ENCODE results near the gene SUCLA2. TPM values are rescaled to one million over a fixed set of nuclear protein-coding genes. Genes with fewer than 3 reads are reported as not detected.

Gene SUCLA2
- total RNA-seq, 1 experiment from 2014 or later = 53.9 TPM

DNA sequence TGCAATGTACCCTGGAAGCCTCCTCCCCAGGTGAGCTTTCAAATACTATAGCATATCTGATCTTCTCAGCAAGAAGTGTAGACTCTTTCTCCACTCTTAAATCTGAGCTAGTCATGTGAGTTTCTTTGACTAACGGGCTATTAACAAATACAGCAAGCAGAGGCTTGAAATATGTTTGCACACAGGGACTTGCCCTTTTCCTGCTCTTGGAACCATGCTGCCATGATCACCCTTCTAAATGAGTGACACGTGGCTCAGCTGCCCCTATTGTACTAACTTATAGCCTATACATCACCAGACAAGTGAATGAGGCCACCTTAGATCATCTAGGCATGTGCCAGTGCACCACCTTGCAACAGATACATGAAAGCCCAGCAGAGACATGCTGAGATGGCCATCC, 13.3 kb upstream of the SUCLA2 start:
- H3K27ac Mint-ChIP-seq = no peak overlapping the region

More for the DNA sequence above, 13.3 kb upstream of the SUCLA2 start:
- H2AFZ ChIP-seq (ENCODE audit: low read length) = no peak overlapping the region
- H3K27me3 ChIP-seq (ENCODE audit: insufficient read depth, low read length) = no peaks in the 10 kb centered on the region
- H3K56ac ChIP-seq (ENCODE audit: insufficient read length, low read depth, low read length) = no peak overlapping the region
- H3K9me3 ChIP-seq (ENCODE audit: control insufficient read depth, low read depth, low read length) = no peaks in the 10 kb centered on the region
- Mint-ChIP-seq H3K9me3 (no peaks in the 10 kb centered on the region; a peak in 1 of 5 replicates), H3K27me3 (ENCODE audit: low read depth) (no peaks in the 10 kb centered on the region), H3K36me3 (ENCODE audit: insufficient read depth in 1 of 3, low read depth in 3 of 3) (no peaks in the 10 kb centered on the region; a peak in 3 of 7 replicates), H3K4me3 (no peak overlapping the region), H3K4me1 (peaks cover 13 to 15% of the 10 kb centered on the region in 2 experiments)
- H3K23ac ChIP-seq (ENCODE audit: insufficient read length, low read depth, low read length) = no peak overlapping the region
- H3K23me2 ChIP-seq (ENCODE audit: insufficient read length, low read depth, low read length, poor library complexity, severe bottlenecking) = no peaks in the 10 kb centered on the region
- no CpG with 5 or more reads among the region's 2 CpGs for WGBS (ENCODE audit: extremely low coverage, insufficient read length, low lambda C conversion rate)
- peaks cover 4% of the 10 kb centered on the region; the same call in 1 of the 2 replicates for H3K4me1 ChIP-seq (ENCODE audit: insufficient read depth, low read length)
- no peak overlapping the region for H3K4me2 ChIP-seq (ENCODE audit: insufficient read depth, insufficient read length, low read length)
- no peak for DNase-seq
- no peak overlapping the region for H3K4ac ChIP-seq (ENCODE audit: low read depth, low read length)
- H2BK5ac ChIP-seq (ENCODE audit: insufficient read length, low read length) = no peak overlapping the region
- H2BK12ac ChIP-seq (ENCODE audit: insufficient read length, low read depth, low read length) = no peak overlapping the region
- TF ChIP-seq, protein P1, sequence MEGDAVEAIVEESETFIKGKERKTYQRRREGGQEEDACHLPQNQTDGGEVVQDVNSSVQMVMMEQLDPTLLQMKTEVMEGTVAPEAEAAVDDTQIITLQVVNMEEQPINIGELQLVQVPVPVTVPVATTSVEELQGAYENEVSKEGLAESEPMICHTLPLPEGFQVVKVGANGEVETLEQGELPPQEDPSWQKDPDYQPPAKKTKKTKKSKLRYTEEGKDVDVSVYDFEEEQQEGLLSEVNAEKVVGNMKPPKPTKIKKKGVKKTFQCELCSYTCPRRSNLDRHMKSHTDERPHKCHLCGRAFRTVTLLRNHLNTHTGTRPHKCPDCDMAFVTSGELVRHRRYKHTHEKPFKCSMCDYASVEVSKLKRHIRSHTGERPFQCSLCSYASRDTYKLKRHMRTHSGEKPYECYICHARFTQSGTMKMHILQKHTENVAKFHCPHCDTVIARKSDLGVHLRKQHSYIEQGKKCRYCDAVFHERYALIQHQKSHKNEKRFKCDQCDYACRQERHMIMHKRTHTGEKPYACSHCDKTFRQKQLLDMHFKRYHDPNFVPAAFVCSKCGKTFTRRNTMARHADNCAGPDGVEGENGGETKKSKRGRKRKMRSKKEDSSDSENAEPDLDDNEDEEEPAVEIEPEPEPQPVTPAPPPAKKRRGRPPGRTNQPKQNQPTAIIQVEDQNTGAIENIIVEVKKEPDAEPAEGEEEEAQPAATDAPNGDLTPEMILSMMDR (conservative IDR thresholded peaks at IDR 0.05) = no peak
- H3K27ac ChIP-seq (ENCODE audit: insufficient read length, low read depth, low read length) = no peak overlapping the region
- H3K79me2 ChIP-seq (ENCODE audit: insufficient read depth, low read length) = no peaks in the 10 kb centered on the region
- H2BK15ac ChIP-seq (ENCODE audit: low read depth, low read length) = no peak overlapping the region
- H4K20me1 ChIP-seq (ENCODE audit: control insufficient read depth, insufficient read depth, insufficient read length) = no peaks in the 10 kb centered on the region
- H3K79me1 ChIP-seq (ENCODE audit: insufficient read depth, low read depth, low read length, poor library complexity, severe bottlenecking) = no peaks in the 10 kb centered on the region
- no peak overlapping the region for H2AK5ac ChIP-seq (ENCODE audit: insufficient read length, low read length)
- H3K18ac ChIP-seq (ENCODE audit: insufficient read length, low read depth, low read length) = no peak overlapping the region
- no peak overlapping the region for H4K8ac ChIP-seq (replicated peaks; ENCODE audit: insufficient read length, low read depth, low read length)
- no peak overlapping the region for H3T11ph ChIP-seq (ENCODE audit: low read length)
- no peak overlapping the region for H3K14ac ChIP-seq (ENCODE audit: insufficient read depth, low read length)
- H2BK120ac ChIP-seq (ENCODE audit: low read depth, low read length, poor library complexity, severe bottlenecking) = no peak overlapping the region
- H4K91ac ChIP-seq (ENCODE audit: insufficient read length, low read depth, low read length) = no peak overlapping the region
- H3K9ac ChIP-seq (ENCODE audit: extremely low read depth, insufficient read length, low read length) = no peak overlapping the region
- no peak overlapping the region for H4K5ac ChIP-seq (ENCODE audit: insufficient read length, low read depth, low read length)
- no peak overlapping the region for H2BK20ac ChIP-seq (ENCODE audit: low read depth, low read length, poor library complexity, severe bottlenecking)

Measured in H9 (cell line).